Osteocyte (in vitro differentiated cells): ENCODE data around the gene VEPH1. TPM values are rescaled to one million over a fixed set of nuclear protein-coding genes. Genes with fewer than 3 reads are reported as not detected.
A peak's percentile ranks its signal among the peaks of the same experiment; 100 is the strongest.

Experiments
- DNase-seq: peaks from one replicate; pipeline ENCODE4 v3.0.0; 2021; ENCODE audit warnings: mixed read lengths; ENCODE audit not compliant: unreplicated experiment; ENCODE audit errors: extremely low spot score
- H3K27ac Mint-ChIP-seq: one replicate; pipeline ENCODE4 v1.8.0; 2021; ENCODE audit warnings: mild to moderate bottlenecking, mixed read lengths; ENCODE audit not compliant: unreplicated experiment
- H3K27me3 Mint-ChIP-seq: one replicate; pipeline ENCODE4 v1.8.0; 2021; ENCODE audit warnings: mixed read lengths; ENCODE audit not compliant: unreplicated experiment
- H3K36me3 Mint-ChIP-seq: one replicate; pipeline ENCODE4 v1.8.0; 2021; ENCODE audit warnings: mixed read lengths; ENCODE audit not compliant: unreplicated experiment
- H3K4me1 Mint-ChIP-seq: one replicate; pipeline ENCODE4 v1.8.0; 2021; ENCODE audit warnings: mixed read lengths; ENCODE audit not compliant: unreplicated experiment
- H3K4me3 Mint-ChIP-seq: one replicate; pipeline ENCODE4 v1.8.0; 2021; ENCODE audit warnings: mild to moderate bottlenecking, moderate library complexity, mixed read lengths; ENCODE audit not compliant: unreplicated experiment
- H3K9me3 Mint-ChIP-seq: one replicate; pipeline ENCODE4 v1.8.0; 2021; ENCODE audit warnings: mixed read lengths; ENCODE audit not compliant: unreplicated experiment
- total RNA-seq: library from RNA; stranded (reverse); gene quantifications from 2 replicates; pipeline ENCODE4 v1.2.1, GENCODE V29; 2021
- TF ChIP-seq, protein P1 (sequence below): fragments of 200-600 bp; sonication (generic); IDR thresholded peaks from 2 replicates; pipeline ENCODE4 v1.5.0; 2021; ENCODE audit warnings: antibody characterized with exemption, mild to moderate bottlenecking, moderate library complexity

The VEPH1 gene
- total RNA-seq, 1 donor from 2014 or later, result 0.46 TPM

DNA sequence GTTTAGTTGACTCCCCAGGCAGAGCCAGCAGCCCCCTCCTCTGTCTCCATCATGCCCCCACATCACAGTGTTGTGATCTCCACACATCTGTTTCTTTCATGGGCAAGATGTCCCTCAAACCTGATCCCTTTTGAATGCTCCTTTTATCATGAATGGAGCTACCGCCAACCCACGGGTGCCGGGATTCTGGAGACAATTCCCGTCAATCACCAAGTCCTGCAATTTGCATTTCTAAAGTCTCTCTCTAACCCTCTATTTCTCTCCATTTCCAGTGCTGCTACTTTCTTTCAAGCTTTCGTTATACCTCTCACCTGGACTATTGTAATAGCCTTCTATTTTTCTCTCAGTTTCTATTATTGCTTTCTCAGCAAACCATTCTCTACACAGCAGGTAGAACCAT, 253.6 kb downstream of the VEPH1 start:
- DNase-seq, result no peak
- Mint-ChIP-seq H3K27ac (peak overlapping the region; percentile 16), H3K9me3 (peaks cover 3% of the 10 kb centered on the region), H3K4me3 (no peak overlapping the region), H3K36me3 (no peaks in the 10 kb centered on the region), H3K4me1 (peaks cover 26% of the 10 kb centered on the region), H3K27me3 (no peaks in the 10 kb centered on the region)
- TF ChIP-seq, protein P1, sequence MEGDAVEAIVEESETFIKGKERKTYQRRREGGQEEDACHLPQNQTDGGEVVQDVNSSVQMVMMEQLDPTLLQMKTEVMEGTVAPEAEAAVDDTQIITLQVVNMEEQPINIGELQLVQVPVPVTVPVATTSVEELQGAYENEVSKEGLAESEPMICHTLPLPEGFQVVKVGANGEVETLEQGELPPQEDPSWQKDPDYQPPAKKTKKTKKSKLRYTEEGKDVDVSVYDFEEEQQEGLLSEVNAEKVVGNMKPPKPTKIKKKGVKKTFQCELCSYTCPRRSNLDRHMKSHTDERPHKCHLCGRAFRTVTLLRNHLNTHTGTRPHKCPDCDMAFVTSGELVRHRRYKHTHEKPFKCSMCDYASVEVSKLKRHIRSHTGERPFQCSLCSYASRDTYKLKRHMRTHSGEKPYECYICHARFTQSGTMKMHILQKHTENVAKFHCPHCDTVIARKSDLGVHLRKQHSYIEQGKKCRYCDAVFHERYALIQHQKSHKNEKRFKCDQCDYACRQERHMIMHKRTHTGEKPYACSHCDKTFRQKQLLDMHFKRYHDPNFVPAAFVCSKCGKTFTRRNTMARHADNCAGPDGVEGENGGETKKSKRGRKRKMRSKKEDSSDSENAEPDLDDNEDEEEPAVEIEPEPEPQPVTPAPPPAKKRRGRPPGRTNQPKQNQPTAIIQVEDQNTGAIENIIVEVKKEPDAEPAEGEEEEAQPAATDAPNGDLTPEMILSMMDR, result no peak

DNA sequence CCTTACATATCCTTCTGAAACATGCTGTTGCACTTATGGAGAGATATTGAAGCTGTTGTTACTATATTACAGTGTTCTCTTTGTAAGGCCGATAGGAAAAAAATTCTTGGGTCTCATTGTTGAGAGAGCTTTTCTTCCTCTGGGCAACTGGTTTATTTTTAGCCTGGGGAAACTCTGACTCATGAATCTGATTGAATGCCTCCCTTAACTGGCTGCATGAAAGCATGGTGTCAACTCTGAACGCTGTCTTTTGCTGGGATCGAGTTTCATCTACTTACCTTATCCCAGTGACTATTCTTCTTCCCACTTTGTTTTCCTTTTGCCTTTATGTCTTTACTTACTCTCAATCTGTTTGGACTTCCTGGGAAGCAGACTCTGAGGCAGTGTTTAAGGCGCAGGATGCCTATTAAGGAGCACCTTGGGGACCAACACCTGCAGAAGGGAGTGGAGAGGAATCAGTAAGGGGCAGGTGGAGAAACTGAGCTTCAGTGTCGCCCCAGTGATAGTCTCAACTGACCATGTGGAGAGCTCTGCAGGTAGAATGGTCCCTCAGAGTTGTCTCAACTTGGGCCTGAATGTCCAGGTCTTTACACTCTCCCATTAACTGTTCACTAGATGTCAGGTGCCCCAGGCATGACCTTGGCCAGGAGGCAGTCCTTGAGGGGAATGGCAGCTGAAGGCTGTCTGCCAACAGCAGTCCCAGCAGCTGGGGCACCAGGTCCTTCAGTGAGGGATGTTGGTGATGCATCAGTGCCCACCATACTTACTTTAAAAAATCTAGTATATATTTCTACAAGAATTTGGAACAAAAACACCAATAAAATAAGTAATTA, 254.4 kb downstream of the VEPH1 start:
- TF ChIP-seq, protein P1, result no peak
- peaks cover 29% of the 10 kb centered on the region for H3K4me1 Mint-ChIP-seq
- H3K27ac Mint-ChIP-seq, result peak overlapping the region; percentile 56
- DNase-seq, result no peak
- H3K9me3 Mint-ChIP-seq, result peaks cover 3% of the 10 kb centered on the region
- no peaks in the 10 kb centered on the region for H3K27me3 Mint-ChIP-seq
- no peaks in the 10 kb centered on the region for H3K36me3 Mint-ChIP-seq
- H3K4me3 Mint-ChIP-seq, result no peak overlapping the region

DNA sequence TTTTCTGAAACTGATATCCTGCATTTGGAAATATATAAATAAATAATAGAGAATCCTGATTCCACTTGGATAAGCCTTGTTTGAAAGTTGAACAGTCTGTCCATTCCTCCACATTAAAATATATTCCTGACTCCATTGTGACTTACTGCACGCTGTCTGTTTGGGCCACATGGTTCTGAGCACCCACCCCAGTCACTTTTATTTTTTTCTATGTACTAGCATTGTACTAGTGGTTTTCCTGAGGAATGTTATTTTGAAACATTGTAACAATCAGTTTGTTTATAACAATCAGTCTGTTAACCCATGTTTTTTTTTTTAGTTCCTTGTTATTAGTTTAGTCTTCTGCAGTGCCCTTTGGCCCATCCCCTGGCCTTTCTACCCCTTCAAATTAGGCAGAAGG, 255.8 kb downstream of the VEPH1 start:
- no peaks in the 10 kb centered on the region for H3K9me3 Mint-ChIP-seq
- no peak overlapping the region for H3K4me3 Mint-ChIP-seq
- no peaks in the 10 kb centered on the region for H3K36me3 Mint-ChIP-seq
- H3K27ac Mint-ChIP-seq, result no peak overlapping the region
- H3K27me3 Mint-ChIP-seq, result no peaks in the 10 kb centered on the region
- DNase-seq, result no peak
- peaks cover 31% of the 10 kb centered on the region for H3K4me1 Mint-ChIP-seq
- TF ChIP-seq, protein P1, result no peak

DNA sequence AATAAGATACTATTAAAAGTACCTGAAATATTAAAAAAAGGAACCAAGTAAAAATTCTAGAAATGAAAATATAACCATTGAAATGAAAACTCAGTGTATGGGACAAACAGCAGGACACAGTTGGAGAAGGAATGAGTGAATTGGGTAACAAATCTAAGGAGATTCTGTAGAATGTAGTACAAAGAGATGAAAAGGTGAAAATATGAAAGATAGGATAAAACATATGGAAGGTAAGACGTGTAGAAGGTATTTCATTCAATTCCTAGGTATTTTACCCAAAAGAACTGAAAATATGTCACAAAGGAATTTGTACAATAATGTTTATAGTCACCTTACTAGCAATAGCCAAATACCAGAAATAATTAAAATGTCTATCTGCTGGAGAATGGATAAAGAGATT, 260.4 kb downstream of the VEPH1 start:
- Mint-ChIP-seq H3K4me1 (peaks cover 19% of the 10 kb centered on the region), H3K9me3 (no peaks in the 10 kb centered on the region), H3K36me3 (no peaks in the 10 kb centered on the region), H3K4me3 (no peak overlapping the region), H3K27ac (no peak overlapping the region), H3K27me3 (no peaks in the 10 kb centered on the region)
- TF ChIP-seq, protein P1, result no peak
- DNase-seq, result no peak

DNA sequence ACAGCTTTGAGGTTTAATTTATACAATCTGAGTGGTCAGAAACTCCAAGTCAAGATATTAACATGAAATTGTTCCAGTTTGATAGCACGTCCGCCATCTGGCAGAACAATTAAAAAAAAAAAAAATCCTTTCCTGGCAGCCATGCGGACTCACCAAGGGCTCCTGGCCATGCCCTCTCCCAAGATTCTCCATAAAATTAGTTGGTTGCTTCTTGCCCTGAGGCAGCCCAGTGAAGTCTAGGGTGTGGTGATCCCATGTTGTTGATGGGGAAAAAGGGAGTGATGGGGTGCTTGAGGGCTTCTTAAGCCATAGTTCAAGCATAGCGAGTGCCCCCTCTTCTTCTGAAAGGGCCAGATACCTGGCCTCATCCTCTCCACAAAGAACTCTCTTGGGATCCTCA, 261.6 kb downstream of the VEPH1 start:
- no peaks in the 10 kb centered on the region for H3K36me3 Mint-ChIP-seq
- no peaks in the 10 kb centered on the region for H3K9me3 Mint-ChIP-seq
- no peak for DNase-seq
- TF ChIP-seq, protein P1, result no peak
- H3K4me1 Mint-ChIP-seq, result peaks cover 11% of the 10 kb centered on the region
- no peaks in the 10 kb centered on the region for H3K27me3 Mint-ChIP-seq
- no peak overlapping the region for H3K27ac Mint-ChIP-seq
- no peak overlapping the region for H3K4me3 Mint-ChIP-seq
